ENCODE results near the gene SOX5. TPM values are rescaled to one million over a fixed set of nuclear protein-coding genes. Genes with fewer than 3 reads are reported as not detected.

The SOX5 gene
- polyA plus RNA-seq, 4 donors: 0.81 to 5.1 (median 1.3) TPM; not detected in 1

- Histone ChIP-seq H3K4me1 (ENCODE audit: control insufficient read depth in 3 of 3, insufficient read depth in 2 of 3, low read depth in 1 of 3, low read length in 2 of 3) (no peaks in the 10 kb centered on the region), H3K36me3 (ENCODE audit: control insufficient read depth in 3 of 3, insufficient read depth in 2 of 3, low read depth in 1 of 3, low read length in 3 of 3) (no peaks in the 10 kb centered on the region), H3K27ac (ENCODE audit: low read depth in 1 of 3, low read length in 2 of 3) (no peak overlapping the region), H3K27me3 (ENCODE audit: control insufficient read depth in 3 of 3, insufficient read depth in 3 of 3, low read length in 3 of 3) (no peaks in the 10 kb centered on the region), H3K4me3 (ENCODE audit: low read depth in 1 of 3, low read length in 3 of 3) (no peak overlapping the region), H3K9me3 (ENCODE audit: control insufficient read depth in 2 of 2, insufficient read depth in 1 of 2, low read depth in 1 of 2, low read length in 1 of 2) (no peaks in the 10 kb centered on the region)
- DNase-seq (no peak), FAIRE-seq (no peak)
- 91 to 93% (median 92%) methylated on average over 4 of the region's 4 CpGs for WGBS, 3 donors
Measured at GRCh38 chr12:23655112-23655511, 294.4 kb downstream of the SOX5 start.

- WGBS, 3 donors: 94 to 100% (median 97%) methylated on average over 1 of the region's 1 CpG
- Histone ChIP-seq H3K9me3 (ENCODE audit: control insufficient read depth in 2 of 2, insufficient read depth in 1 of 2, low read depth in 1 of 2, low read length in 1 of 2) (no peaks in the 10 kb centered on the region), H3K4me3 (ENCODE audit: low read depth in 1 of 3, low read length in 3 of 3) (no peak overlapping the region), H3K4me1 (ENCODE audit: control insufficient read depth in 3 of 3, insufficient read depth in 2 of 3, low read depth in 1 of 3, low read length in 2 of 3) (no peaks in the 10 kb centered on the region), H3K27me3 (ENCODE audit: control insufficient read depth in 3 of 3, insufficient read depth in 3 of 3, low read length in 3 of 3) (no peaks in the 10 kb centered on the region), H3K27ac (ENCODE audit: low read depth in 1 of 3, low read length in 2 of 3) (no peak overlapping the region), H3K36me3 (ENCODE audit: control insufficient read depth in 3 of 3, insufficient read depth in 2 of 3, low read depth in 1 of 3, low read length in 3 of 3) (no peaks in the 10 kb centered on the region)
- no peak for DNase-seq
- FAIRE-seq: no peak
Measured at GRCh38 chr12:23648546-23648945, 300.9 kb downstream of the SOX5 start.

- FAIRE-seq (no peak), DNase-seq (peak; percentile 31 to 41)
Measured at GRCh38 chr12:23640754-23641153, 308.7 kb downstream of the SOX5 start.

GRCh38 chr12:23634344-23634743 lies 315.1 kb downstream of the SOX5 start:
- H3K27ac ChIP-seq (ENCODE audit: low read depth in 1 of 3, low read length in 2 of 3): no peak overlapping the region
- no peak overlapping the region for H3K4me3 ChIP-seq (ENCODE audit: low read depth in 1 of 3, low read length in 3 of 3)
- no peaks in the 10 kb centered on the region for H3K4me1 ChIP-seq (ENCODE audit: control insufficient read depth in 3 of 3, insufficient read depth in 2 of 3, low read depth in 1 of 3, low read length in 2 of 3)
- 89 to 96% (median 94%) methylated on average over 2 of the region's 2 CpGs for WGBS, 3 donors
- FAIRE-seq (no peak), DNase-seq (no peak)
- H3K36me3 ChIP-seq (ENCODE audit: control insufficient read depth in 3 of 3, insufficient read depth in 2 of 3, low read depth in 1 of 3, low read length in 3 of 3): no peaks in the 10 kb centered on the region
- H3K27me3 ChIP-seq (ENCODE audit: control insufficient read depth in 3 of 3, insufficient read depth in 3 of 3, low read length in 3 of 3): no peaks in the 10 kb centered on the region
- no peaks in the 10 kb centered on the region for H3K9me3 ChIP-seq (ENCODE audit: control insufficient read depth in 2 of 2, insufficient read depth in 1 of 2, low read depth in 1 of 2, low read length in 1 of 2)

More at GRCh38 chr12:23640754-23641153, 308.7 kb downstream of the SOX5 start:
- Histone ChIP-seq H3K36me3 (ENCODE audit: control insufficient read depth in 3 of 3, insufficient read depth in 2 of 3, low read depth in 1 of 3, low read length in 3 of 3) (no peaks in the 10 kb centered on the region), H3K27ac (ENCODE audit: low read depth in 1 of 3, low read length in 2 of 3) (no peak overlapping the region), H3K4me3 (ENCODE audit: low read depth in 1 of 3, low read length in 3 of 3) (no peak overlapping the region), H3K9me3 (ENCODE audit: control insufficient read depth in 2 of 2, insufficient read depth in 1 of 2, low read depth in 1 of 2, low read length in 1 of 2) (no peaks in the 10 kb centered on the region), H3K27me3 (ENCODE audit: control insufficient read depth in 3 of 3, insufficient read depth in 3 of 3, low read length in 3 of 3) (no peaks in the 10 kb centered on the region), H3K4me1 (ENCODE audit: control insufficient read depth in 3 of 3, insufficient read depth in 2 of 3, low read depth in 1 of 3, low read length in 2 of 3) (no peaks in the 10 kb centered on the region)
- WGBS, 3 donors: 18 to 66% (median 42%) methylated on average over 4 of the region's 4 CpGs

GRCh38 chr12:23631786-23632377 lies 317.6 kb downstream of the SOX5 start:
- no peaks in the 10 kb centered on the region for H3K9me3 ChIP-seq (ENCODE audit: control insufficient read depth in 2 of 2, insufficient read depth in 1 of 2, low read depth in 1 of 2, low read length in 1 of 2)
- 67 to 76% (median 73%) methylated on average over 4 of the region's 4 CpGs for WGBS, 3 donors
- no peak for FAIRE-seq
- H3K27me3 ChIP-seq (ENCODE audit: control insufficient read depth in 3 of 3, insufficient read depth in 3 of 3, low read length in 3 of 3): no peaks in the 10 kb centered on the region
- H3K36me3 ChIP-seq (ENCODE audit: control insufficient read depth in 3 of 3, insufficient read depth in 2 of 3, low read depth in 1 of 3, low read length in 3 of 3): no peaks in the 10 kb centered on the region
- DNase-seq: no peak
- no peaks in the 10 kb centered on the region for H3K4me1 ChIP-seq (ENCODE audit: control insufficient read depth in 3 of 3, insufficient read depth in 2 of 3, low read depth in 1 of 3, low read length in 2 of 3)
- no peak overlapping the region for H3K27ac ChIP-seq (ENCODE audit: low read depth in 1 of 3, low read length in 2 of 3)
- H3K4me3 ChIP-seq (ENCODE audit: low read depth in 1 of 3, low read length in 3 of 3): no peak overlapping the region

GRCh38 chr12:23630524-23630923 lies 318.9 kb downstream of the SOX5 start:
- DNase-seq (no peak), FAIRE-seq (no peak)
- H3K9me3 ChIP-seq (ENCODE audit: control insufficient read depth in 2 of 2, insufficient read depth in 1 of 2, low read depth in 1 of 2, low read length in 1 of 2): no peaks in the 10 kb centered on the region
- H3K36me3 ChIP-seq (ENCODE audit: control insufficient read depth in 3 of 3, insufficient read depth in 2 of 3, low read depth in 1 of 3, low read length in 3 of 3): no peaks in the 10 kb centered on the region
- H3K4me1 ChIP-seq (ENCODE audit: control insufficient read depth in 3 of 3, insufficient read depth in 2 of 3, low read depth in 1 of 3, low read length in 2 of 3): no peaks in the 10 kb centered on the region
- H3K27me3 ChIP-seq (ENCODE audit: control insufficient read depth in 3 of 3, insufficient read depth in 3 of 3, low read length in 3 of 3): no peaks in the 10 kb centered on the region
- H3K4me3 ChIP-seq (ENCODE audit: low read depth in 1 of 3, low read length in 3 of 3): no peak overlapping the region
- H3K27ac ChIP-seq (ENCODE audit: low read depth in 1 of 3, low read length in 2 of 3): no peak overlapping the region

- no peaks in the 10 kb centered on the region for H3K9me3 ChIP-seq (ENCODE audit: control insufficient read depth in 2 of 2, insufficient read depth in 1 of 2, low read depth in 1 of 2, low read length in 1 of 2)
- DNase-seq (no peak), FAIRE-seq (no peak)
- H3K36me3 ChIP-seq (ENCODE audit: control insufficient read depth in 3 of 3, insufficient read depth in 2 of 3, low read depth in 1 of 3, low read length in 3 of 3): no peaks in the 10 kb centered on the region
- H3K27me3 ChIP-seq (ENCODE audit: control insufficient read depth in 3 of 3, insufficient read depth in 3 of 3, low read length in 3 of 3): no peaks in the 10 kb centered on the region
- no peak overlapping the region for H3K4me3 ChIP-seq (ENCODE audit: low read depth in 1 of 3, low read length in 3 of 3)
- WGBS, 3 donors: 31 to 48% (median 44%) methylated on average over 3 of the region's 3 CpGs
- H3K27ac ChIP-seq (ENCODE audit: low read depth in 1 of 3, low read length in 2 of 3): no peak overlapping the region
- no peaks in the 10 kb centered on the region for H3K4me1 ChIP-seq (ENCODE audit: control insufficient read depth in 3 of 3, insufficient read depth in 2 of 3, low read depth in 1 of 3, low read length in 2 of 3)
Measured at GRCh38 chr12:23628806-23629205, 320.7 kb downstream of the SOX5 start.

GRCh38 chr12:23626791-23627190 lies 322.7 kb downstream of the SOX5 start:
- H3K27me3 ChIP-seq (ENCODE audit: control insufficient read depth in 3 of 3, insufficient read depth in 3 of 3, low read length in 3 of 3): no peaks in the 10 kb centered on the region
- no peaks in the 10 kb centered on the region for H3K9me3 ChIP-seq (ENCODE audit: control insufficient read depth in 2 of 2, insufficient read depth in 1 of 2, low read depth in 1 of 2, low read length in 1 of 2)
- no peaks in the 10 kb centered on the region for H3K36me3 ChIP-seq (ENCODE audit: control insufficient read depth in 3 of 3, insufficient read depth in 2 of 3, low read depth in 1 of 3, low read length in 3 of 3)
- DNase-seq: no peak
- no peak for FAIRE-seq
- H3K4me3 ChIP-seq (ENCODE audit: low read depth in 1 of 3, low read length in 3 of 3): no peak overlapping the region
- no peaks in the 10 kb centered on the region for H3K4me1 ChIP-seq (ENCODE audit: control insufficient read depth in 3 of 3, insufficient read depth in 2 of 3, low read depth in 1 of 3, low read length in 2 of 3)
- H3K27ac ChIP-seq (ENCODE audit: low read depth in 1 of 3, low read length in 2 of 3): no peak overlapping the region
- WGBS, 3 donors: 92 to 99% (median 98%) methylated on average over 3 of the region's 3 CpGs

GRCh38 chr12:23621900-23622299 lies 327.6 kb downstream of the SOX5 start:
- FAIRE-seq (no peak), DNase-seq (peak; percentile 10 to 53)
- H3K4me3 ChIP-seq (ENCODE audit: low read depth in 1 of 3, low read length in 3 of 3): no peak overlapping the region
- no peak overlapping the region for H3K27ac ChIP-seq (ENCODE audit: low read depth in 1 of 3, low read length in 2 of 3)
- no peaks in the 10 kb centered on the region for H3K4me1 ChIP-seq (ENCODE audit: control insufficient read depth in 3 of 3, insufficient read depth in 2 of 3, low read depth in 1 of 3, low read length in 2 of 3)
- no peaks in the 10 kb centered on the region for H3K36me3 ChIP-seq (ENCODE audit: control insufficient read depth in 3 of 3, insufficient read depth in 2 of 3, low read depth in 1 of 3, low read length in 3 of 3)
- WGBS, 3 donors: 11 to 44% (median 19%) methylated on average over 2 of the region's 2 CpGs
- H3K27me3 ChIP-seq (ENCODE audit: control insufficient read depth in 3 of 3, insufficient read depth in 3 of 3, low read length in 3 of 3): no peaks in the 10 kb centered on the region
- no peaks in the 10 kb centered on the region for H3K9me3 ChIP-seq (ENCODE audit: control insufficient read depth in 2 of 2, insufficient read depth in 1 of 2, low read depth in 1 of 2, low read length in 1 of 2)
